Peyer's patch (tissue), 4 donors: Measurements from ENCODE around the gene CLCN1. TPM values are rescaled to one million over a fixed set of nuclear protein-coding genes. Genes with fewer than 3 reads are reported as not detected.

ENCODE experiments used
- DNase-seq, 3 donors: peaks; one replicate each; pipeline ENCODE4 v3.0.0-alpha.2; 2017 to 2019
- H3K27ac ChIP-seq, 4 donors: fragments of 200-600 bp; sonication (generic); one replicate each; pipeline ENCODE4 v1.5.1; 2016 to 2019
- H3K27me3 ChIP-seq, 2 donors: fragments of 200-600 bp; sonication (generic); one replicate each; pipeline ENCODE4 v1.5.1; 2019
- H3K36me3 ChIP-seq, 3 donors: fragments of 200-600 bp; sonication (generic); one replicate each; pipeline ENCODE4 v1.5.1; 2016 to 2019
- H3K4me1 ChIP-seq, 4 donors: fragments of 200-600 bp; sonication (generic); one replicate each; pipeline ENCODE4 v1.5.1; 2016 to 2019
- H3K4me3 ChIP-seq, 4 donors: fragments of 200-600 bp; sonication (generic); 1 replicate in 3 of 4; 2 replicates in 1 of 4; pipeline ENCODE4 v1.5.1; 2016 to 2019; ENCODE audit warnings: mild to moderate bottlenecking in 1 of 4
- H3K9me3 ChIP-seq, 4 donors: fragments of 200-600 bp; sonication (generic); one replicate each; pipeline ENCODE4 v1.5.1; 2016 to 2019; ENCODE audit warnings: mild to moderate bottlenecking in 1 of 4
- CTCF ChIP-seq, 6 experiments: fragments of 450-650 bp in 4 of 6; fragments of 200-600 bp in 2 of 6; sonication (generic) in 1 of 6; IDR thresholded peaks; one replicate each; pipeline ENCODE4 v1.5.1; 2017 to 2019; ENCODE audit warnings: antibody characterized with exemption in 6 of 6, mild to moderate bottlenecking in 3 of 6, moderate library complexity in 1 of 6
- POLR2A ChIP-seq, 2 donors: fragments of 450-650 bp; IDR thresholded peaks; one replicate each; pipeline ENCODE4 v1.5.1; 2017; ENCODE audit warnings: antibody characterized with exemption in 2 of 2, mild to moderate bottlenecking in 2 of 2, moderate library complexity in 2 of 2
- total RNA-seq, 4 donors: library from RNA; depleted of rRNA; stranded (reverse); fragments of >200 nt; gene quantifications; one replicate each; pipeline ENCODE4 v1.1.0, GENCODE V29; 2016

CLCN1 gene
- total RNA-seq, 4 donors from 2014 or later: 1.1 to 6.5 (median 2.5) TPM; not detected in 1

GRCh38 chr7:143316492-143316891, 581 bp downstream of the CLCN1 start:
- Histone ChIP-seq H3K9me3 (no peaks in the 10 kb centered on the region), H3K27me3 (no peaks in the 10 kb centered on the region), H3K27ac (no peak overlapping the region), H3K36me3 (no peaks in the 10 kb centered on the region), H3K4me1 (no peaks in the 10 kb centered on the region), H3K4me3 (no peak overlapping the region)
- no peak for DNase-seq
- no peak for TF ChIP-seq CTCF (IDR thresholded peaks at IDR 0.05)
- TF ChIP-seq POLR2A (IDR thresholded peaks at IDR 0.05): no peak

GRCh38 chr7:143318661-143319060, 2.8 kb downstream of the CLCN1 start:
- no peak for TF ChIP-seq POLR2A (IDR thresholded peaks at IDR 0.05)
- peak in 1 of 6 experiments; percentile 5 for TF ChIP-seq CTCF (IDR thresholded peaks at IDR 0.05)
- no peak for DNase-seq
- no peaks in the 10 kb centered on the region for H3K36me3 ChIP-seq
- no peak overlapping the region for H3K4me3 ChIP-seq
- no peaks in the 10 kb centered on the region for H3K4me1 ChIP-seq
- no peaks in the 10 kb centered on the region for H3K27me3 ChIP-seq
- no peaks in the 10 kb centered on the region for H3K9me3 ChIP-seq
- peak overlapping the region in 2 of 4 donors; percentile 19 to 30 for H3K27ac ChIP-seq

- no peak for DNase-seq
- Histone ChIP-seq H3K36me3 (no peaks in the 10 kb centered on the region), H3K27ac (no peak overlapping the region), H3K27me3 (no peaks in the 10 kb centered on the region), H3K9me3 (no peaks in the 10 kb centered on the region), H3K4me1 (no peaks in the 10 kb centered on the region), H3K4me3 (no peak overlapping the region)
- TF ChIP-seq POLR2A (IDR thresholded peaks at IDR 0.05): no peak
- no peak for TF ChIP-seq CTCF (IDR thresholded peaks at IDR 0.05)
Observed at GRCh38 chr7:143320620-143321019, 4.7 kb downstream of the CLCN1 start.

GRCh38 chr7:143321242-143321641, 5.3 kb downstream of the CLCN1 start:
- no peak overlapping the region for H3K4me3 ChIP-seq
- H3K9me3 ChIP-seq: no peaks in the 10 kb centered on the region
- TF ChIP-seq POLR2A (IDR thresholded peaks at IDR 0.05): no peak
- no peak for TF ChIP-seq CTCF (IDR thresholded peaks at IDR 0.05)
- no peaks in the 10 kb centered on the region for H3K27me3 ChIP-seq
- H3K36me3 ChIP-seq: no peaks in the 10 kb centered on the region
- H3K4me1 ChIP-seq: no peaks in the 10 kb centered on the region
- no peak for DNase-seq
- H3K27ac ChIP-seq: no peak overlapping the region

- H3K4me1 ChIP-seq: no peaks in the 10 kb centered on the region
- no peak overlapping the region for H3K4me3 ChIP-seq
- peak in 3 of 6 experiments; percentile 37 to 49 (median 39) for TF ChIP-seq CTCF (IDR thresholded peaks at IDR 0.05)
- no peak for TF ChIP-seq POLR2A (IDR thresholded peaks at IDR 0.05)
- H3K36me3 ChIP-seq: no peaks in the 10 kb centered on the region
- no peak overlapping the region for H3K27ac ChIP-seq
- H3K9me3 ChIP-seq: no peaks in the 10 kb centered on the region
- DNase-seq: peak in 1 of 3 donors; percentile 69
- H3K27me3 ChIP-seq: no peaks in the 10 kb centered on the region
Observed at GRCh38 chr7:143321734-143322133, 5.8 kb downstream of the CLCN1 start.
